H1 (cell line): Measurements from ENCODE around the gene XDH. TPM values are rescaled to one million over a fixed set of nuclear protein-coding genes. Genes with fewer than 3 reads are reported as not detected.

Source experiments
- SAP30 ChIP-seq: fragments of 300-600 bp; sonication (generic); IDR thresholded peaks from 2 replicates; pipeline ENCODE4 v1.7.1; 2012; ENCODE audit warnings: low read length, moderate library complexity, mild to moderate bottlenecking, inconsistent platforms; ENCODE audit not compliant: insufficient read depth, insufficient replicate concordance
- polyA plus RNA-seq, 7 experiments: library from polyadenylated mRNA; depleted of rRNA in 3 of 7; stranded (reverse) in 5 of 7; unstranded in 2 of 7; fragments of >200 nt in 5 of 7; fragments of 200-250 nt in 2 of 7; gene quantifications; 1 replicate in 5 of 7; 2 replicates in 1 of 7; 4 replicates in 1 of 7; pipeline versions ENCODE4 v1.2.1 to v1.2.3, GENCODE V29; 2011 to 2013; ENCODE audit warnings: missing spikeins in 2 of 7, mixed read lengths in 2 of 7
- total RNA-seq: library from RNA; stranded (reverse); fragmentation: NEBNext Ultra II Directional; extraction: Animal tissue kit (Norgen Biotek cat#: 25700); gene quantifications from 2 replicates; pipeline ENCODE4 v1.2.1, GENCODE V29; 2021

The XDH gene
- total and polyA plus RNA-seq, 2 of the 8 experiments (the other 6 are each of a cell fraction or from before 2014, with no cell fraction given): 0.68 to 1.2 TPM

- TF ChIP-seq SAP30: no peak
- TF ChIP-seq, all 59 proteins: peak for 0
These were observed 42.4 kb downstream of the XDH start (continued) for GRCh38 chr2:31372097-31372496.
